H9 (cell line): ENCODE results near the gene PHETA1. TPM values are rescaled to one million over a fixed set of nuclear protein-coding genes. Genes with fewer than 3 reads are reported as not detected.
"Not testable (repeated sequence)": the region's sequence is repeated elsewhere in the genome, so short reads cannot be mapped to it uniquely, and the experiment has no call there.

Experiments used
- DNase-seq: peaks from one replicate; pipeline ENCODE4 v3.0.0-alpha.2; 2017
- H2AFZ ChIP-seq: one replicate; pipeline ENCODE4 v1.6.1; 2013; ENCODE audit warnings: mild to moderate bottlenecking, low read length, control low read depth, moderate library complexity
- H2AK5ac ChIP-seq: 2 replicates; pipeline ENCODE4 v1.6.1; 2013; ENCODE audit warnings: low read length, control low read depth, mixed read lengths; ENCODE audit not compliant: insufficient read length
- H2BK120ac ChIP-seq: one replicate; pipeline ENCODE4 v1.6.1; 2013; ENCODE audit warnings: low read depth, mild to moderate bottlenecking, low read length, control low read depth, inconsistent platforms; ENCODE audit not compliant: poor library complexity, severe bottlenecking
- H2BK12ac ChIP-seq: 2 replicates; pipeline ENCODE4 v1.6.1; 2013; ENCODE audit warnings: low read length, control low read depth, mixed read lengths, low read depth; ENCODE audit not compliant: insufficient read length
- H2BK15ac ChIP-seq: 2 replicates; pipeline ENCODE4 v1.6.1; 2013; ENCODE audit warnings: low read depth, low read length, control low read depth
- H2BK20ac ChIP-seq: one replicate; pipeline ENCODE4 v1.6.1; 2013; ENCODE audit warnings: low read depth, mild to moderate bottlenecking, low read length, control low read depth, inconsistent platforms; ENCODE audit not compliant: poor library complexity, severe bottlenecking
- H2BK5ac ChIP-seq: 2 replicates; pipeline ENCODE4 v1.6.1; 2013; ENCODE audit warnings: low read length, control low read depth, mixed read lengths; ENCODE audit not compliant: insufficient read length
- H3K14ac ChIP-seq: 2 replicates; pipeline ENCODE4 v1.6.1; 2013; ENCODE audit warnings: low read length, control low read depth; ENCODE audit not compliant: insufficient read depth
- H3K18ac ChIP-seq: 2 replicates; pipeline ENCODE4 v1.6.1; 2013; ENCODE audit warnings: low read depth, mild to moderate bottlenecking, mixed read lengths, low read length, control low read depth; ENCODE audit not compliant: insufficient read length
- H3K23ac ChIP-seq: 2 replicates; pipeline ENCODE4 v1.6.1; 2013; ENCODE audit warnings: low read length, control low read depth, mixed read lengths, low read depth; ENCODE audit not compliant: insufficient read length
- H3K23me2 ChIP-seq: 2 replicates; pipeline ENCODE4 v1.6.1; 2013; ENCODE audit warnings: low read depth, mild to moderate bottlenecking, mixed read lengths, low read length, control low read depth; ENCODE audit not compliant: insufficient read length, poor library complexity, severe bottlenecking
- H3K27ac ChIP-seq: 2 replicates; pipeline ENCODE4 v1.5.1; 2013; ENCODE audit warnings: low read length, control low read depth, mixed read lengths, low read depth; ENCODE audit not compliant: insufficient read length
- H3K27me3 ChIP-seq: 2 replicates; pipeline ENCODE4 v1.6.1; 2013; ENCODE audit warnings: low read length, control low read depth, inconsistent platforms; ENCODE audit not compliant: insufficient read depth
- H3K4ac ChIP-seq: 2 replicates; pipeline ENCODE4 v1.6.1; 2013; ENCODE audit warnings: low read depth, mild to moderate bottlenecking, control low read depth, inconsistent platforms, low read length, moderate library complexity
- H3K4me1 ChIP-seq: 2 replicates; pipeline ENCODE4 v1.6.1; 2013; ENCODE audit warnings: low read length, control low read depth, inconsistent platforms; ENCODE audit not compliant: insufficient read depth
- H3K4me2 ChIP-seq: 2 replicates; pipeline ENCODE4 v1.6.1; 2013; ENCODE audit warnings: low read length, control low read depth, mixed read lengths; ENCODE audit not compliant: insufficient read length, insufficient read depth
- H3K56ac ChIP-seq: 2 replicates; pipeline ENCODE4 v1.6.1; 2013; ENCODE audit warnings: low read depth, mild to moderate bottlenecking, mixed read lengths, low read length, control low read depth; ENCODE audit not compliant: insufficient read length
- H3K79me1 ChIP-seq: 2 replicates; pipeline ENCODE4 v1.6.1; 2013; ENCODE audit warnings: low read depth, mild to moderate bottlenecking, moderate library complexity, low read length, control low read depth, inconsistent platforms; ENCODE audit not compliant: insufficient read depth, poor library complexity, severe bottlenecking
- H3K79me2 ChIP-seq: 2 replicates; pipeline ENCODE4 v1.6.1; 2013; ENCODE audit warnings: low read length, control low read depth, inconsistent platforms; ENCODE audit not compliant: insufficient read depth
- H3K9ac ChIP-seq: 2 replicates; pipeline ENCODE4 v1.6.1; 2013; ENCODE audit warnings: low read length, control low read depth, mixed read lengths; ENCODE audit not compliant: insufficient read length; ENCODE audit errors: extremely low read depth
- H3K9me3 ChIP-seq: one replicate; pipeline ENCODE4 v1.6.1; 2013; ENCODE audit warnings: low read depth, low read length, inconsistent platforms; ENCODE audit not compliant: control insufficient read depth
- H3T11ph ChIP-seq: one replicate; pipeline ENCODE4 v1.6.1; 2013; ENCODE audit warnings: mild to moderate bottlenecking, low read length, control low read depth, inconsistent platforms
- H4K20me1 ChIP-seq: one replicate; pipeline ENCODE4 v1.6.1; 2013; ENCODE audit not compliant: control insufficient read depth, insufficient read length, insufficient read depth
- H4K5ac ChIP-seq: 2 replicates; pipeline ENCODE4 v1.6.1; 2013; ENCODE audit warnings: low read depth, mild to moderate bottlenecking, mixed read lengths, low read length, control low read depth; ENCODE audit not compliant: insufficient read length
- H4K8ac ChIP-seq: replicated peaks from 2 replicates; pipeline ENCODE4 v1.6.1; 2013; ENCODE audit warnings: low read length, control low read depth, mixed read lengths, low read depth; ENCODE audit not compliant: insufficient read length
- H4K91ac ChIP-seq: 2 replicates; pipeline ENCODE4 v1.6.1; 2013; ENCODE audit warnings: low read depth, mild to moderate bottlenecking, moderate library complexity, mixed read lengths, low read length, control low read depth; ENCODE audit not compliant: insufficient read length
- H3K27ac Mint-ChIP-seq, 3 experiments: 2 replicates in 2 of 3; 3 replicates in 1 of 3; pipeline ENCODE4 v1.8.0; 2020 to 2021; ENCODE audit warnings: mixed read lengths in 3 of 3, mild to moderate bottlenecking in 1 of 3, moderate library complexity in 1 of 3
- H3K27me3 Mint-ChIP-seq: 2 replicates; pipeline ENCODE4 v1.8.0; 2021; ENCODE audit warnings: low read depth, mild to moderate bottlenecking, moderate library complexity, mixed read lengths
- H3K36me3 Mint-ChIP-seq, 3 experiments: 2 replicates in 2 of 3; 3 replicates in 1 of 3; pipeline ENCODE4 v1.8.0; 2020 to 2021; ENCODE audit warnings: low read depth in 3 of 3, mixed read lengths in 3 of 3; ENCODE audit not compliant: insufficient read depth in 1 of 3
- H3K4me1 Mint-ChIP-seq, 2 experiments: 2 replicates each; pipeline ENCODE4 v1.8.0; 2020; ENCODE audit warnings: mixed read lengths in 2 of 2
- H3K4me3 Mint-ChIP-seq, 2 experiments: 2 replicates in 1 of 2; 3 replicates in 1 of 2; pipeline ENCODE4 v1.8.0; 2020 to 2021; ENCODE audit warnings: mild to moderate bottlenecking in 2 of 2, mixed read lengths in 2 of 2, moderate library complexity in 1 of 2
- H3K9me3 Mint-ChIP-seq, 2 experiments: 2 replicates in 1 of 2; 3 replicates in 1 of 2; pipeline ENCODE4 v1.8.0; 2020; ENCODE audit warnings: mild to moderate bottlenecking in 2 of 2, mixed read lengths in 2 of 2, moderate library complexity in 1 of 2
- CTCF ChIP-seq: fragments of 200-600 bp; sonication (generic); conservative IDR thresholded peaks from 3 replicates; pipeline ENCODE4 v1.8.0; 2021; ENCODE audit warnings: antibody characterized with exemption, mild to moderate bottlenecking
- WGBS: extraction: QIAGEN DNeasy Blood & Tissue Kit; methylation state at CpG from one replicate; pipeline ENCODE4 v1.1.7; 2013; ENCODE audit warnings: missing lambda C conversion rate, low lambda C conversion rate, mixed read lengths; ENCODE audit not compliant: insufficient read length; ENCODE audit errors: extremely low coverage; 5-methylcytosine and 5-hydroxymethylcytosine counted together
- total RNA-seq: library from RNA; stranded (reverse); gene quantifications from 2 replicates; pipeline ENCODE4 v1.2.1, GENCODE V29; 2021

PHETA1 gene
- total RNA-seq, 1 experiment from 2014 or later = 13.1 TPM

GRCh38 chr12:111341426-111342065 lies 27.3 kb downstream of the PHETA1 start:
- no peak overlapping the region for H3K9ac ChIP-seq
- H3K56ac ChIP-seq = no peak overlapping the region
- Mint-ChIP-seq H3K27ac (no peak overlapping the region; a peak in 1 of 7 replicates), H3K4me3 (no peak overlapping the region), H3K27me3 (no peaks in the 10 kb centered on the region), H3K4me1 (peaks cover 6% of the 10 kb centered on the region in 2 experiments), H3K9me3 (no peaks in the 10 kb centered on the region; a peak in 1 of 5 replicates), H3K36me3 (peaks cover 0 to 4% (median 2%) of the 10 kb centered on the region in 3 experiments; a peak in 4 of 7 replicates)
- H3K23me2 ChIP-seq = no peaks in the 10 kb centered on the region
- no peak for DNase-seq
- no peaks in the 10 kb centered on the region for H3K9me3 ChIP-seq
- WGBS = no CpG with 5 or more reads among the region's 20 CpGs
- H2BK15ac ChIP-seq = no peak overlapping the region
- no peak overlapping the region for H3T11ph ChIP-seq
- no peaks in the 10 kb centered on the region for H3K79me1 ChIP-seq
- H4K91ac ChIP-seq = no peak overlapping the region
- H3K4me1 ChIP-seq = peaks cover 2% of the 10 kb centered on the region; the same call in 1 of the 2 replicates
- H4K5ac ChIP-seq = no peak overlapping the region
- H3K27me3 ChIP-seq = no peaks in the 10 kb centered on the region
- H2AK5ac ChIP-seq = no peak overlapping the region
- H2BK20ac ChIP-seq = no peak overlapping the region
- no peaks in the 10 kb centered on the region for H3K79me2 ChIP-seq
- H2AFZ ChIP-seq = no peak overlapping the region
- TF ChIP-seq CTCF = no peak
- no peak overlapping the region for H3K14ac ChIP-seq
- no peaks in the 10 kb centered on the region for H4K20me1 ChIP-seq
- H3K27ac ChIP-seq = no peak overlapping the region
- H3K23ac ChIP-seq = no peak overlapping the region
- no peak overlapping the region for H3K4ac ChIP-seq
- H2BK5ac ChIP-seq = no peak overlapping the region
- H2BK120ac ChIP-seq = no peak overlapping the region
- H3K4me2 ChIP-seq = no peak overlapping the region
- no peak overlapping the region for H4K8ac ChIP-seq
- no peak overlapping the region for H3K18ac ChIP-seq
- H2BK12ac ChIP-seq = no peak overlapping the region

GRCh38 chr12:111340680-111341079 lies 28.2 kb downstream of the PHETA1 start:
- not testable (repeated sequence) for H3K4me2 ChIP-seq, H3K4me1 ChIP-seq, H3K9me3 Mint-ChIP-seq, H3K14ac ChIP-seq, H3K23me2 ChIP-seq, H3K9me3 ChIP-seq, H3K4me3 Mint-ChIP-seq, H2AFZ ChIP-seq, H2BK120ac ChIP-seq, H3K18ac ChIP-seq, H2BK12ac ChIP-seq, H3K27ac ChIP-seq, H3K27ac Mint-ChIP-seq, H3T11ph ChIP-seq, H4K91ac ChIP-seq, H3K56ac ChIP-seq, H3K27me3 ChIP-seq, H2BK20ac ChIP-seq, H3K4ac ChIP-seq, H3K23ac ChIP-seq, H3K36me3 Mint-ChIP-seq, DNase-seq, H3K79me1 ChIP-seq, H3K79me2 ChIP-seq, H4K8ac ChIP-seq, H3K9ac ChIP-seq, H4K5ac ChIP-seq, H2AK5ac ChIP-seq, H2BK5ac ChIP-seq, H2BK15ac ChIP-seq, H3K27me3 Mint-ChIP-seq, H3K4me1 Mint-ChIP-seq, H4K20me1 ChIP-seq
- no CpG with 5 or more reads among the region's 8 CpGs for WGBS
